ENCODE data around the gene GTPBP6.
"Not testable (repeated sequence)": the region's sequence is repeated elsewhere in the genome, so short reads cannot be mapped to it uniquely, and the experiment has no call there.

GTPBP6 gene

GRCh38 chrX:351324-351641 is 32.7 kb upstream of the GTPBP6 start:
- not testable (repeated sequence) for DNase-seq

GRCh38 chrX:350534-351323 is 32.1 kb upstream of the GTPBP6 start:
- no peak for DNase-seq

- no peak for DNase-seq
Measured at GRCh38 chrX:350148-350533, 31.5 kb upstream of the GTPBP6 start.

- DNase-seq: no peak
Measured at GRCh38 chrX:349702-350101, 31.1 kb upstream of the GTPBP6 start.

GRCh38 chrX:349196-349595 is 30.6 kb upstream of the GTPBP6 start:
- DNase-seq: no peak

GRCh38 chrX:348461-349117 is 30.0 kb upstream of the GTPBP6 start:
- DNase-seq: no peak

GRCh38 chrX:347351-348117 is 28.9 kb upstream of the GTPBP6 start:
- no peak for DNase-seq

GRCh38 chrX:346034-346813 is 27.6 kb upstream of the GTPBP6 start:
- DNase-seq: peak; percentile 17

- peak; percentile 15 for DNase-seq
Measured at GRCh38 chrX:345020-345925, 26.7 kb upstream of the GTPBP6 start.

- DNase-seq: no peak
Measured at GRCh38 chrX:344371-344901, 25.8 kb upstream of the GTPBP6 start.

- DNase-seq: no peak
Measured at GRCh38 chrX:341541-342101, 23.0 kb upstream of the GTPBP6 start.

GRCh38 chrX:340641-341423 is 22.2 kb upstream of the GTPBP6 start:
- peak; percentile 15 for DNase-seq

- peak; percentile 15 for DNase-seq
Measured at GRCh38 chrX:340121-340520, 21.5 kb upstream of the GTPBP6 start.

GRCh38 chrX:338836-339400 is 20.3 kb upstream of the GTPBP6 start:
- peak; percentile 27 for DNase-seq

GRCh38 chrX:338281-338835 is 19.8 kb upstream of the GTPBP6 start:
- no peak for DNase-seq

GRCh38 chrX:337331-337831 is 18.8 kb upstream of the GTPBP6 start:
- DNase-seq: no peak

GRCh38 chrX:336227-336626 is 17.6 kb upstream of the GTPBP6 start:
- no peak for DNase-seq

GRCh38 chrX:335758-336155 is 17.2 kb upstream of the GTPBP6 start:
- no peak for DNase-seq

- no peak for DNase-seq
Measured at GRCh38 chrX:334971-335757, 16.6 kb upstream of the GTPBP6 start.
